ENCODE data around the gene ITGB8.

Gene ITGB8

DNA sequence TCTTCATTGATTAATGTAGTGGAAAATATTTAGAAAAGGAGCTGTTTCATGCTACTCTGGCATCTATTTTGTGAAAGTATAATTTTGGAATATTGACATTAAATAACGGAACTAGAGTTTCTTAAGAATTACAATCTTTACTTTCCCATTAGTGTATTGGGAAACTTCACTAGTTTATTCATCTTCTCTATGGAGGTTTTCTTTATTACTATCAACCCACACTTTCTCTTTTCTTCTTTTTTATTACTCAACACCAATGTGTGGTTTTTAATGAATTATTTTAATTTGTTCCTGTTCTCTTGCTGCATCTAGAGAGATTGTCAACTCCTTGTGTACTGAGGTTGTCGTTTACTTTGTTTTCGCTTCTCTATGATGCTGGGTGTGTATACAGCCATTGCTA, 20.4 kb upstream of the ITGB8 start:
- DNase-seq: no peak

DNA sequence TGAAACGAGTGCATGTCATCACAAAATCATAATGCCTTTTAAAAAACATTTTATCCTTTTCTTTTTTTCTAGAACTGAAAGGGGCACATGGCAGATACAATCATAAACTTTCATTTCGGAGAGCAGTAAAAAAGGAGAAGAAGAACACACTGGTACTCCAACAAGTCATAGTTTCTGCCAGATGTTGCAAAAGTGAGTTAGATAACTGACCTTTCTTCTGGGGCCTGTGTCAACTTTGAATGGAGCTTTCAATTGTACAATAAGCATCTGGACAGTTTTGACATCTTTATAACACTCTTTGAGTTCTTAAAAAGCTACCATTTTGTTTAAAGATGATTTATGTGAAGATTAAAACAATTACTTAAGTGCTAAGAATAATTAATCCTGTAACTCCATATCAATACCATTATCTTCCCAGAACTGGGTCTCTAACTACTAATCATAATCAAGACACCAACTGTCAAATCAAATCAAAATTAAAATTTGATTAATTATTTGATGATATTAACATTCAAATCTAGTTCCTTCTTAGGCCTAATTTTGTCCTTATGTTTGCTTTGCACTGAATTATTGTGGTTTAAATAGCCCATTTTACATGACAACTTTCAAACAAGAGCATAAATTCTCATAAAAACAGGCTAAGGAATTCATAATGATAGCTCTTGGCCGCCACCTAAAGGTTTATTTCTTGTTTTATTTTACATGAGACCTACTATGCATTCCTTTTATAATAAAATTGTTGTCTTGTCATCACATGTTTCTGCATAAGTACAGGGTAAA, 19.5 kb upstream of the ITGB8 start:
- no peak for DNase-seq

DNA sequence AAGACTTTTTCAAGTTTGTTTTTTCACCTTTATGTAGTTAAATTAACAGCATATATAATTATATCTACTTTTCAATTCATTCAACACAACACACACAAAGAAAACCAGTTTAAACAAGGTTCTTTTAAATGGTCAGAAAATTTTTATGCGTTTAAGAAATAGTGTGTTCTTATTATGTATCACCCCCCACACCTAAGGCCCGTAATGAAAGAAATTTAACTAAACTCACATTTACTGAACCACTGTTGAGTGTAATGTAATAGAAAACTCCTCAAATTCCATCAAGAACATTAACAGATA, 19.0 kb upstream of the ITGB8 start:
- DNase-seq: no peak

DNA sequence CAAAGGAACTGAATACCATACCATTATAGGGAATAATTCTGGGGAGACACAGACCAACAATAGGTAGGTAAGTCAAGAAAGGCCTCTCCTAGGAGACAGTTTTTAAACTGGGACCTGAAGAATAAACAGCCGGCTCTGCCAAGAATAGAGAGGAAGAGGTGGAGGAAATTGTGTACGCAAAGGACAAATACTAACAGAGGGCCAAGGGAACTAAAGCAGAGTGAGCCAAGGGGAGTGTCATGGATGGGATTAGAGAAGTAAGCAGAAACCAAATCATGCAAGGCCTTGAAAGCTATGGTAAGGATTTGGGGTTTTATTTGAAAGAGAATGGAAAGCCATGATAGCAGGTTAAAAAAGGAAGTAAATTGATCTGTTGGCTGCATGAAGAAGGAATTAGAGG, 18.1 kb upstream of the ITGB8 start:
- DNase-seq: no peak

DNA sequence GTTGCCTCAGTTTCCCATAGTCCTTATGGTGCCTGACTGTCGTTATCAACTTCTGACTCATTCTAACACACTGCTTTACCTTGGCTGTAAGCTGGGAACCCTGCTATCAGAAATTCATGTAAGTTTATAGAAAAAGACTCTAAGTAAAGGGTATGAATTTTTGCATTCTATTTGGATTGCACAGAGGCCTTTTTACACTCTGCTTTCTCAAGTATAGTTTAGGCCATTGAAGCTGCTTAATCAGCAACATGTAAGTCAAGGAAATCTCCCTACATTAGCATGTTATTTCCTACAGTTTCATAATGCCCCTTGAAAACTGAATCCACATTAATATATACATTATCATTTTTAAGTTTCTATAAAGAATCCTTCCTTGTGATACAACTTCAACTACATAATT, 17.1 kb upstream of the ITGB8 start:
- no peak for DNase-seq

DNA sequence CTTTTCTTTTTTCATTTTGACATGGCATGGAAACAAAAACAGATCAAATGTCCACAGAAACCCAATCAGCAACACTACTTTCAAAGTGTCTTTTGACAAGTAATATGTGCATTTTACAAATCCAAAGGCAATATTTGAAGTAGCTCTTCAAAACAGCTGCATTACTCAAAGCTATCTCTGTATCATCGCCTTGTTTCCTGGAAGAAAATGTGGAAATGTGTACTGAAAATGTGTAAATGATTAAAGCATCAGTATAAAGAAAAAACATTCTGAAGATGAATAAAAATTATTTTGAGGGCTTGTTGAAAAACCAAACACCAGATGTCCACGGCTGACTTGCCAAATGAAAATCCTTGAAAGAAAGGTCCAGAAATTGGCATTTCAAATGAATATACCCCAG, 16.5 kb upstream of the ITGB8 start:
- DNase-seq: no peak

DNA sequence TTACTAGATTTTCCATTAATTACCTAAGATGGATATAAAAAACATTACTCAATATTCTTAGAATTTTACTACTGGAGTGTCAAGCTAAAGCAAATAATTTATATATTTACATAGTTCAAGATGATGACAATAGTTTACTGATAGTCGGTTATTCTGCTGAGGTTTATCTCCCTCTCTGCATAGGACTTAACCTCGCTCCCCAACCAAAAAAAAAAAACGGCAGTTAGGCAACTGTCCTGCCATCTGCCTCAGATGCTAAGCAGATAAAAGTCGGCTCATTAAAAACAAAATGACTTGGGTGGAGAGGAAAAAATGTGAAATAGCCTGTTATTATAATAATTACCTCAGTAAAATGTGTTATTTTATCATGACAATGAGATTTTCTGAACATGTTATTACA, 14.0 kb upstream of the ITGB8 start:
- no peak for DNase-seq

DNA sequence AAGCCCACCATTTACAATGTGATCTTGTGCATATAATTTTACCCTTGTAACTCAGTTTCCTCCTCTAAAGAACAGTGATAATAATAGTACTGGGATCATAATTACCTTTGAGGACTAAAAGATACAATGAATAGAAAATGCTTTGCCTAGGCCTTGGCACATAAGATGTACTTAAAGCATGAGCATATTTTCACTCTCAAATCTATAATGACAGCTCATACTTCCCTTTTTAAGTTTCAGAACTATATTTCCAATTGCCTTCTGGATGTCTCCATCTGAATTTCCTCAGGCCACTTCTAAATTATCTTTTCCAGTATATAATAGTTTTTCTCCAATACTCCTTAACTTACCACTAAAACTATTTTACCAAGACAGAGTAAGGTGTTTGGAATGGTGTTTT, 13.3 kb upstream of the ITGB8 start:
- DNase-seq: no peak

DNA sequence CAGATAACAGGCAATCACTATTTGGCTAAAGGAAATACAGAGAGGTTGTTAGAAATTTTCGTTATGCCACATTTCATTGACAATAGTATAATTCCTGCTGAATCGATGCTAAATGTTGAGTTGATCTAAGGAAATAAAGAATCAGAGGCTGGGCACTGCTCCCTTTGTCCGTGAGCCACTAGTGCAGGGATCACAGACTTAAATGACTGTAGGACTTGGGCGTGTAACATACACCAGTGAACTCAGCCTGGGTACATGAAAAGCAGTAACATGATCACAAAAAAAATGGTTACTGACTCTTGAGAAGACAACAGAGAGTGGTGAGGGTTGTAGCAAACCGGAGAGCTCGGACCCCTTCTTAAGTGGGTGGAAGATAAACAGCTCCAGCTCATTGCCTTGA, 11.8 kb upstream of the ITGB8 start:
- DNase-seq: no peak

DNA sequence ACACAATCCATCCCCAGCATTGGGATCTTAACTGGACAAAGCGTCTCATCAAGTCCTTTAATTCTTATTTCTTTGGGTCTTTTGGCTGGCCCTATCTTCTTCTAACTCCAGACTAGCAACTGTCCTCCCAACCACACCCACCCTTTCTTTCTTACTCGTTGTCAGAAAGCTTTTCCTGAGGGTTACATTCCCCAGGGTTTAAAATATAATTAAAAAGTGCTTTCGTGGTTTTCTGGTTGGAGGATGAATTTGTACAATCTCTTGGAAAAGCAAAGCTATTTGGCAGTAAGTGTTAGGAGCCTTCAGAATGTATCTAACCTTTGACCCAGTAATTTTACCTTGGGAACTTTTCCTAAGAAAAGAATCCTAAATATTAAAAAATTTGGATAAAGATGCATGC, 10.4 kb upstream of the ITGB8 start:
- no peak for DNase-seq

DNA sequence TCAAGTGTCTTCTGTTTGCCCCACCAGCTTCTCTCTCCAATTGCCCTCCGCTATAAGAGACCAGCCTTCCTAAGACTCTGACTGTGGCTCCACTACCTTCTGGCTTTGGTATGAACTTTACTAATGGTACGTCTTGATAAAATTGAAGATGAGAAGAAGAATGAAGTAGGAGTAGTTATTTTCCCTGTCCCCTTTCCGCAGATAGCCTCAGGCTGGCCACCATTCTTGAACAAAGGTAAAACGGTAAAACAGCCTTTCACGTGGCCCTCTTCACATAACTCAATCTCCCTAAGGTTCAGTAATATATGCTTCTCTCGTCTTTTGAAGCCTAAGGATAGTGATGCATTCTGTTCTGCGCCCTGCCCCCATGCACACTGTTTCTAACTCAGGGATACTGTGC, 9.9 kb upstream of the ITGB8 start:
- DNase-seq: no peak

DNA sequence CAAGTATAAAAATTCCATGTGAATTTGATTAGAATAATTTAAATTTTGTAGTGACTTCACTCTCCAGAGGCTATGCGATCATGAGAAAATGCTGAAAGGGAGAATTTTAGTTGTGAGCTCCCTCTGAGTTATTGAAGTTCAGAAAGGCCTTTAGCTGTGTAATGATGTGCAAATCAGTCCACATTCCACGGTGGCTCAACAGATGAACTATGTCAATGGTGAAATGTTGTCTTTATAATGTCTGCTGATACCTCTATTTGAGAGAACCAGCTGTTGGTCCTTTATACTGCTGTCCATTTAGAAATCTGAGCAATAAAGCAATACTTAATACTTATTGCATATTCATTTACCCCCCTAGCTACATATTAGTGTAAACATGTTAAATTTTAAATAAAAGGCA, 7.1 kb upstream of the ITGB8 start:
- no peak for DNase-seq

DNA sequence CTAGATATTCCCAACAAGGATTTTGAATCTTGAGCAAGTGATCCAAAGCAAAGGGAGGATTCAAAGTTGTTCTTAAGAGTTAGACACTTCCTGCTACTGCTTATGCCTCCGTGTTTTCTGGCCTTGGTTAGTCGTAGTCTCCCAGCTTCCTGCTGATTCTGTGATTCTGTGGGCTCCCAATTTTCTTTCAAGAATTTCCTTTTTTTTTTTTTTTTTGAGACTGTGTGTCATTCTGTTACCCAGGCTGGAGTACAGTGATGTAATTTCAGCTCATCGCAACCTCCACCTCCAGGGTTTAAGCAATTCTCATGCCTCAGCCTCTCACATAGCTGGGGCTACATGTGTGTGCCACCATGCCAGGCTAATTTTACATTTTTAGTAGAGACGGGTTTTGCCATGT, 4.4 kb upstream of the ITGB8 start:
- DNase-seq: no peak

DNA sequence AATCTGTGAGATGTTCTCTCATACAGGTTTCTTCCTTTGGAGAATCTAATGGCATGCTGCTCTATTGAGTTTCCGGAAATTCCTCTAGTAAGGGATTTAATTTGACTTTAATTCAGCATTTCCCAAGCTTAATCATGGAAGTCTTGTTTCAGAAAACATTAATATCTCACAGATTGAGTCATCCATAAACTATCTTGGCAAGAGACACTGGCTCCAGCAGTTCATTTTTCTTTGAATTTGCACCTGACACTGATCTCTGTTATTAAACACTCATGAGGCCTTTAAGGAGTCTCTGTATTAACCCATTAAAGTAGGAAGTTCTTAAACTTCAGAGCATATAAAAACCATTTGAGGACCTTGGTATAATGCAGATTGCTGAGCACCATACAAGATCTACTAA, 3.6 kb upstream of the ITGB8 start:
- no peak for DNase-seq

DNA sequence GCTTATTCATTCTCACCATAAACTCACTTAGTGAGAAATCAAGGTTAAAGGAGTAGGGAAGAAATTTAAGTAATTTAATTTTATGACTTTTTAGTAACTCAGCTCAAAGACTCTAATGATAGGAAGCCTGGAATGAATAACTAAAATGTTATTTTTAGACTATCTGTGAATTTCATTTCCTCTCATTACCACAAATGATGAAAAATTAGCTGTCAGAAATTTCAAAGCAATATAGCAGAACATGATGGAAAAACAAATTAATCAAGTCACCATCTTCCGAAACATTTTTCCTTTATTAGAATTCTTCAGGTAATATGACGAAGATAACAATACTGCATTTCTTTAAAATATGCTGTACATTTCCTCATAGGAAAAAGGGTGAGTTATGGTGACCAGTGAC, 2.7 kb upstream of the ITGB8 start:
- DNase-seq: no peak

DNA sequence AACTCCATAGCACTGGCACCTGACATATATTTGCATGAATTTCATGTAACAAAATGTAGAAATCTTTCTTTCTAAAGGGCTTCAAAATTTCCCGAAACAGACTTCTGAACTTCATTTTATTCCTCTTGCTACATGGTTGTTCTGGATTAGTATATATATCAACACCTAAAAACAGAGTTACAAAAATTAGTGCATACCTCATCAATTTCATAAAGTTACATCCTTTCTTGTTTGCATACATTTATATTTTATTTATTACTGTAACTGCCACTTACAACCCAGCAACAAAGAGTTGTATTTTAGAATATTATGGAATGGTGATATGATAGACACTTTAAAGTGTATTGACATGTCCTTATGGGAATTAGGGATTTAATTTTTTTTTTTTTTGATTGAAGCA, 2.0 kb upstream of the ITGB8 start:
- DNase-seq: no peak

DNA sequence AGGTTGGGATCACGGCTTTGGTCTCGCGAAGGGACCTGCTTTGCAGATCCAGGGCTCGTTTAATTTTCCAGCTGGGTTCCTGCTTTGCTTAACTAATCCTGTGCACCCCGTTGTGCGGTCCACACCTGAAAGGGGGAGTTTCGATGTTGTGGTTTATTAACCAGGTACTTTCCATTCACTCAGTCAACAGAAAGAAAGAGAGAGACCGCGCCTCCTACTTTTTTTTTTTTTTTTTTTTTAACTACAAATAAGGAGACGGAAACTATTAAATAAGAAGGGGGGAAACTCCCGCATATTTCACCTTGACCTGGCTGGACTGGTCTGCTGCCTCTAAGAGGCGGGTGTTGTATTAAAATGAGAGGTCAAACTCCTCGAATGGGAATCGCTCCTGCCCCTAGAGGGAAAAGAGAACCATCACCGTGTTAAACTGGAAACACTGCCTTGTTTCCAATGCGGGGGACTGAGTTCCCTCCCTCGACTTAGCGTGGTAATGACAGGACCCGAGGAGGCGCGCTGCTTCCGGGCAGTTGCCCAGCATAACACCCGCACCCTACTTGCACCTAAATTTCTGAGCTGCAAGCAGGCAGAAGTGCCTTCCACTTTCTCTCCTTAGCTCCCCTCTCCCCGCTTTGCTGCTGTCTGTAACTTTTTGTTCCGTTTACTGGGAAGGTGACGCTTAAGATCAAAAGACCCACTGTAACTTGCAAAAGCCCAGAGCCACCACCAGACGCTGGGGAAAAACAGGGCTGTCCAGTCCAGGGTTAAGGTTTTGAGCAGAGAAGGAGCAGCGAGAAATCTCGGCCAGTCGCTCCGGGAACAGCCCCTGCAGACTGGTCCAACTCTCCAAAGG, 1.1 kb upstream of the ITGB8 start:
- no peak for DNase-seq

DNA sequence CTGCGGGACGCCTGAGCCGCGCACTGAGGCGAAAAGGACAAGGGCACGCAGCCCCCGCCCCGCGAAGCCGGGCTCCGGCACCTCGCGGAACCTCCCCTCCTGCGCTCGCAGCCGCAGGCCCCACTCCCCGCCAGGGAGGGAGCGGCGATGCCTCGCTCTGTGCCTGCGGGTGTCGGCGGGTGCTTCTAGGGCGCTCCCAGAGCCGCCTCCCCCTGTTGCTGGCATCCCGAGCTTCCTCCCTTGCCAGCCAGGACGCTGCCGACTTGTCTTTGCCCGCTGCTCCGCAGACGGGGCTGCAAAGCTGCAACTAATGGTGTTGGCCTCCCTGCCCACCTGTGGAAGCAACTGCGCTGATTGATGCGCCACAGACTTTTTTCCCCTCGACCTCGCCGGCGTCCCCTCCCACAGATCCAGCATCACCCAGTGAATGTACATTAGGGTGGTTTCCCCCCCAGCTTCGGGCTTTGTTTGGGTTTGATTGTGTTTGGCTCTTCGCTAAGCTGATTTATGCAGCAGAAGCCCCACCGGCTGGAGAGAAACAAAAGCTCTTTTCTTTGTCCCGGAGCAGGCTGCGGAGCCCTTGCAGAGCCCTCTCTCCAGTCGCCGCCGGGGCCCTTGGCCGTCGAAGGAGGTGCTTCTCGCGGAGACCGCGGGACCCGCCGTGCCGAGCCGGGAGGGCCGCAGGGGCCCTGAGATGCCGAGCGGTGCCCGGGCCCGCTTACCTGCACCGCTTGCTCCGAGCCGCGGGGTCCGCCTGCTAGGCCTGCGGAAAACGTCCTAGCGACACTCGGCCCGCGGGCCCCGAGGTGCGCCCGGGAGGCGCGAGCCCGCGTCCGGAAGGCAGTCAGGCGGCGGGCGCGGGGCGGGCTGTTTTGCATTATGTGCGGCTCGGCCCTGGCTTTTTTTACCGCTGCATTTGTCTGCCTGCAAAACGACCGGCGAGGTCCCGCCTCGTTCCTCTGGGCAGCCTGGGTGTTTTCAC, 519 bp downstream of the ITGB8 start:
- no peak for DNase-seq

DNA sequence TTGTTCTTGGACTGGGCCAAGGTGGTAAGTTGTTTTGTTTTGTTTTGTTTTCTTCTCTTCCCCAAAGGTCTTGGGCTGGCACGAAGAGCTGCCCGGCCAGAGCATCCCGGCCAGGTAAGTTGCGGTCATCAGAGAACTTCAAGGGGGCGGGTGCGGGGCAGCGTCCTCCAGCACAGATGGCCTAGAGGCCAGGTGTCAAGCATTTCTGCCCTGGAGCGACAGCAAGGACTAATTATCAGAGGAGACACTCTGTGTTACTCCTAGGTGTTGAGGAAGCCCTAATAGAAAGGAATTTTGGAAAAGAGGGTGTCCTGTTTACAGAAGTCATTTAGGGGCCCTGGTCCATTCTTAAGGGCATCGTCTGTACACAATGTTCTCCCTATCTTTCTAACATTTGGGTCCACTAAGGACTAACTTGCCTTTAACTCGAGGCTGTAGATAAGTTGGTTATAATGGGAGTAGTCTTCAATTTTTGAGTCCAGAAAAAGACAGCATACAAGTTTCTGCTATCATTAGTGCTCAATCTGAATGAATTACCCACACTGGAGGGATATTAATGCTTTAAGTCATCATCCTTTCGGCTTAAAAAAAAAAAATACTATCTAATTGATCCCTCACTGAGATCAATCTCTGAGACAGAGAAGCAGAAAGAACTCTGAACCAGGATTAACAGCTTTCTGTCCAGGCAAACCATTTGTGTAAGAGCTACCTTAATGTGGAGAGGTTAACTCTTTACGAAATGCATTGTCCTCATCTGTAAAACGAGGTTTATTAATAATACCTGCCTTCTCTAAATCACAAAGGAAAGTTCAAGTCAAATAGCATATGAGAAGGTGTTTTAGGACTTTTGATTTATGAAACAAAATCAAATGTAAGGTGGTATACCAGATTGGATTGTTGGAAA, 1.5 kb downstream of the ITGB8 start:
- no peak for DNase-seq

DNA sequence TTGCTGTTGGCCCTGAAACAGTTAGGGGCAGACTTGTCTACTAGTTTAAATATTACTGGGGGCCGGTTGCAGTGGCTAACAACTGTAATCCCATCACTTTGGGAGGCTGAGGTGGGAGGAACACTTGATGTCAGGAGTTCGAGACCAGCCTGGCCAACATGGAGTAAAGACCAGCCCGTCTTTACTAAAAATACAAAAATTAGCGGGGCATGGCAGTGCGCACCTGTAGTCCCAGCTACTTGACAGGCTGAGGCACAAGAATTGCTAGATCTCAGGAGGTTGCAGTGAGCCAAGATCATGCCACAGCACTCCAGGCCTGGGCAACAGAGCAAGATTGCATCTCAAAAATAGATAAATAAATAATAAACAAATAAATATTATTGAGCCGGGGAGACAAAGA, 7.6 kb downstream of the ITGB8 start:
- no peak for DNase-seq

DNA sequence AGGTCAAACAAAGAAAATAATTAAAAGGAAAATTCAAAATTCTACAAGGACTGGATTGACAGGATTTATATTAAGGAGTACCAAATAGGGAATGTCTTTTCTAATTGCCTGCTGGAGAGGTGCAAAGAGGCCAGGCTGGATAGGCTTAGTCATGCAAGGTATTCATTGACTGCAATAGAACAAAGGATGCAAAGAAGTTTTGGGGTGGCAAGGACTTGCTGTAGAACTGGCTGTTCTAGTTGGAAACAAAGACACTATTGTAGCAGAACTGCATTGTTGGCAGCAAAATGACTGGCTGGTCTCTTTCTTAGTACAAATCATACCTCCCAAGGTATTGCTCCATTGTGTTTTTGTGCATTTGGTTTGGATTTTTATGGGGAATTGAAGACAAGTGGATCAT, 10.1 kb downstream of the ITGB8 start:
- no peak for DNase-seq

DNA sequence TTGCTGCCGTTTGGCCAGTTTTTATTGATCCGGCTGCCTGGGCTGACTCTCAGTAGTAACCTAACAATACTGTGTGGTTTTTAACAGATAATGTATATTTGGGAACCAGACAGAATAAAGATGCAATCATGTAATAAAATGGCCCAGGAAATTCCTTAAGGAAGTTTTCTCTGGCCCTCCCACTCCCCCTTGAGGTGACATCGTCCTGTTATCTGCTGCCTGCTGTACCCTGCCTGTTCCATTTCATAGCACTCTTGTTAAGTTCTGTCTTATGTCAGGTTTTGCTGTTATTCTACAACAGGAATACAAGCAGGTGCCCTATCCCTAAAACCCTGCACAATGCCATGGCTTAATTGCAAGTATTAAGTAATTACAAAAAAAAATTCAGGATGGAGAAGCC, 12.5 kb downstream of the ITGB8 start:
- DNase-seq: no peak

DNA sequence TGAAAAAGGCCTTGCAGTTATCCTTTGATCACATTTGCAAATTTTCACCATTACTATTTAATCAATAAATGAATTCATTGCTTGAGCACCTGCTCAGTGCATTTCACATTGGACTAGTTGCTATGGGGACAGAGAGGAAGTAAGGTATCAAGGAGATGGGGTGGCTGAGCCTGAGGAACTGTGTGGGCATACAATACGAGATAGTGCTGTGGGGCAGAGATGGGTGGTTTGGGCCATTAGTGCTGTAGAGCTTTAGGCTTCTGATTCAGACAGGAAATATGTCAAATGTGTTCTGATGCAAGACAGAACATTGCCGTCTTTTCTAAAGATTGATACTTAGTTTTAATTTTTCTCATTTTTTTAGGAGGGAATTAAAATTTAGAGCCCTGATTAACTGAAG, 13.2 kb downstream of the ITGB8 start:
- DNase-seq: no peak

Data from NCI-H524 treated with DMSO at 0.1 percent for 48 hours (cell line).